ENCODE measurements around the gene AP1B1.

DNA sequence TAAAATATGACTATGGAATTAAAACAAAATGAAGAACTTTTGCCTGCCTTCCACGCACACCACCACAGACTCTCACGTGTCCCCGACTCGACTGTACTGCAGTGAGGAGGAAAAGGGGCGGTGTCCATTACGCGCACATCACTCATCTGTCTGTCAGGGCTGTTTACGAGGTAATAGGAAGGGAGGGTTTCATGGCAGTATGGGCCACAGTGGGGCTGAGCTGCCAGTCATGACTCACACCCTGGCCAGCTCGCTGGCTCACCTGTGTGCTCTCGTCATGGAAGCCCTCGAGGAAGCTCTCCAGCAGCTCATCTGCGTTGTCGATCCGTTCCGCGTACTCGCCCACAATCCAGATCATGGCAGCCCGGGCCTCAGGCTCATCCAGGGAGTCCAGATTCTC, 39.4 kb downstream of the AP1B1 start:
- no peak for TF ChIP-seq CTCF (IDR thresholded peaks at IDR 0.05; ENCODE audit: low read depth, low read length)
- no peak for TF ChIP-seq EZH2phosphoT487 (IDR thresholded peaks at IDR 0.05; ENCODE audit: low read depth)

Measured in OCI-LY3 (cell line).